GM06990 (cell line): Measurements from ENCODE around the gene SPTBN1.

Experiments used
- DNase-seq: peaks from one replicate; pipeline ENCODE4 v3.0.0-alpha.2; 2011; ENCODE audit not compliant: insufficient read length; ENCODE audit errors: extremely low read depth
- H3K27me3 ChIP-seq: replicated peaks from 2 replicates; pipeline ENCODE4 v1.6.0; 2011; ENCODE audit warnings: low read length; ENCODE audit not compliant: control insufficient read depth, insufficient read depth
- H3K36me3 ChIP-seq: 2 replicates; pipeline ENCODE4 v1.5.1; 2011; ENCODE audit warnings: low read length; ENCODE audit not compliant: control insufficient read depth, insufficient read depth
- H3K4me3 ChIP-seq: replicated peaks from 2 replicates; pipeline ENCODE4 v1.5.1; 2011; ENCODE audit warnings: low read depth, mild to moderate bottlenecking, control low read depth, low read length
- CTCF ChIP-seq: IDR thresholded peaks from 2 replicates; pipeline ENCODE4 v1.5.1; 2011; ENCODE audit warnings: low read length, control low read depth, mild to moderate bottlenecking, inconsistent platforms; ENCODE audit not compliant: insufficient read depth, poor library complexity, severe bottlenecking

Gene SPTBN1

GRCh38 chr2:54651291-54651690 is 195.2 kb downstream of the SPTBN1 start:
- DNase-seq: no peak
- no peak for TF ChIP-seq CTCF
- Histone ChIP-seq H3K27me3 (no peaks in the 10 kb centered on the region), H3K4me3 (no peak overlapping the region), H3K36me3 (peaks cover 45% of the 10 kb centered on the region)

GRCh38 chr2:54652540-54652939 is 196.4 kb downstream of the SPTBN1 start:
- no peaks in the 10 kb centered on the region for H3K27me3 ChIP-seq
- DNase-seq: no peak
- peaks cover 43% of the 10 kb centered on the region for H3K36me3 ChIP-seq
- H3K4me3 ChIP-seq: no peak overlapping the region
- no peak for TF ChIP-seq CTCF

- Histone ChIP-seq H3K27me3 (no peaks in the 10 kb centered on the region), H3K4me3 (no peak overlapping the region), H3K36me3 (peaks cover 43% of the 10 kb centered on the region)
- DNase-seq: no peak
- no peak for TF ChIP-seq CTCF
Measured at GRCh38 chr2:54653572-54654204, 197.6 kb downstream of the SPTBN1 start.

GRCh38 chr2:54655046-54655809 is 199.1 kb downstream of the SPTBN1 start:
- Histone ChIP-seq H3K27me3 (no peaks in the 10 kb centered on the region), H3K4me3 (no peak overlapping the region), H3K36me3 (peaks cover 44% of the 10 kb centered on the region)
- TF ChIP-seq CTCF: no peak
- no peak for DNase-seq

- no peak for DNase-seq
- no peak overlapping the region for H3K4me3 ChIP-seq
- H3K27me3 ChIP-seq: no peaks in the 10 kb centered on the region
- peaks cover 42% of the 10 kb centered on the region for H3K36me3 ChIP-seq
- TF ChIP-seq CTCF: no peak
Measured at GRCh38 chr2:54656863-54657262, 200.7 kb downstream of the SPTBN1 start.
